ENCODE measurements around the gene UCKL1. TPM values are rescaled to one million over a fixed set of nuclear protein-coding genes. Genes with fewer than 3 reads are reported as not detected.
A peak's percentile ranks its signal among the peaks of the same experiment; 100 is the strongest.

Gene UCKL1
- total RNA-seq, 1 experiment from 2014 or later, result 55.1 TPM

DNA sequence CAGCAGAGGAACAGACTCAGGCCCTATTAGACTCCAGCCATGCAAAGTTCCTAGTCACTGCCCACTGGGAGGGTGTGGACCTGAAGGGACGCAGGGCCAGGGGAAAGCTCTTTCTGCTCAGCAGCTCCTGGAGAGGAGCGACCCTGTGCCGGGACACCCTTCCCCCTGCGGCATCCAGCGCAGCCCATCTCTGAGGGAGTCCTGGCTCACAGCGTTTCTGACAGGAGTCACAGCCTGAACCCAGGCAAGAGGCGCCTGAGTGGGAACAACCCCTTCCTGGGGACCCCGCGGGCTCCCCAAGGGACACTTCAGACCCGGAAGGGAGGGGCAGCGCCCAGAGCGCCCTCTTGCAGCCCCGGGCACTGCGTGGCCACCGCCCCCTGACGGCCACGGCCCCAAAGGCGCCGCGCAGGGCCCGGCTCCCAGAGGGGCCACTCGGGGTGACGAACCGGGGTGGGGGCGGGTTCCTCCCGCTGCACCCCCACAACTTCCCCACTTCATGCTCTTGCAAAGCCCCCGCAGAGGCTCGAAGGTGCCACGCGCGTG is 862 bp downstream of the UCKL1 start:
- peak overlapping the region; percentile 91 for H2AFZ ChIP-seq
- CTCF ChIA-PET, result interaction anchor here (0.6 to 0.7 kb wide), 2 partner anchors 90 to 1598 kb away, joined by 3 to 9 read pairs; no protein-coding TSS in a partner anchor

GRCh38 chr20:63953764-63954429 is 2.3 kb downstream of the UCKL1 start:
- Histone ChIP-seq H3K4me1 (replicated peaks; ENCODE audit: insufficient read depth) (peaks cover 26% of the 10 kb centered on the region; the same call in 1 of the 2 replicates), H2AFZ (no peak overlapping the region), H3K9me3 (ENCODE audit: insufficient read depth, low read depth) (no peaks in the 10 kb centered on the region), H4K20me1 (ENCODE audit: insufficient read depth) (peaks cover 61% of the 10 kb centered on the region), H3K27me3 (ENCODE audit: insufficient read depth, low read depth) (no peaks in the 10 kb centered on the region), H3K4me2 (peak overlapping the region; percentile 88), H3K27ac (no peak overlapping the region), H3K4me3 (no peak overlapping the region), H3F3A (ENCODE audit: insufficient read depth, low read depth) (peaks cover 36% of the 10 kb centered on the region), H3K36me3 (ENCODE audit: low read depth) (no peaks in the 10 kb centered on the region), H3K79me2 (ENCODE audit: low read depth) (peaks cover 73% of the 10 kb centered on the region), H3K9me2 (ENCODE audit: insufficient read depth) (no peaks in the 10 kb centered on the region)
- ChIA-PET POLR2A (ENCODE audit: unreplicated experiment) (interaction anchor here (0.6 kb wide), 1 partner anchor 400 kb away, joined by 3 read pairs; the partner anchor contains the start of gene FNDC11), CTCF (no interaction called here)
- intact Hi-C loops (cut with micrococcal nuclease; ENCODE audit: unreplicated experiment), result no loop called here
- no peak for DNase-seq
- no TSS peak for BruUV-seq (replicated peaks)
- TF ChIP-seq EZH2 (IDR thresholded peaks at IDR 0.05; ENCODE audit: low read depth) (no peak), CTCF (conservative IDR thresholded peaks at IDR 0.05) (no peak)

More for the DNA sequence above, 862 bp downstream of the UCKL1 start:
- Histone ChIP-seq H3K9me2 (ENCODE audit: insufficient read depth) (no peaks in the 10 kb centered on the region), H3K4me2 (peak overlapping the region; percentile 88), H3K4me3 (peak overlapping the region; percentile 74), H3K27me3 (ENCODE audit: insufficient read depth, low read depth) (no peaks in the 10 kb centered on the region), H3K27ac (no peak overlapping the region), H3F3A (ENCODE audit: insufficient read depth, low read depth) (peaks cover 24% of the 10 kb centered on the region), H3K4me1 (replicated peaks; ENCODE audit: insufficient read depth) (peaks cover 26% of the 10 kb centered on the region; the same call in 1 of the 2 replicates), H4K20me1 (ENCODE audit: insufficient read depth) (peaks cover 47% of the 10 kb centered on the region), H3K36me3 (ENCODE audit: low read depth) (no peaks in the 10 kb centered on the region), H3K79me2 (ENCODE audit: low read depth) (peaks cover 58% of the 10 kb centered on the region), H3K9me3 (ENCODE audit: insufficient read depth, low read depth) (no peaks in the 10 kb centered on the region)
- POLR2A ChIA-PET (ENCODE audit: unreplicated experiment), result interaction anchor here (0.6 kb wide), 1 partner anchor 374 kb away, joined by 4 read pairs; no protein-coding TSS in a partner anchor
- no TSS peak for BruUV-seq (replicated peaks)
- intact Hi-C loops (cut with micrococcal nuclease; ENCODE audit: unreplicated experiment), result loop anchor here (5.0 kb wide), 2 partner anchors 58 to 167 kb away; partner anchors contain the start of gene DNAJC5
- peak; percentile 45 to 59 for DNase-seq
- TF ChIP-seq CTCF (conservative IDR thresholded peaks at IDR 0.05) (peak; percentile 57), EZH2 (IDR thresholded peaks at IDR 0.05; ENCODE audit: low read depth) (no peak)

DNA sequence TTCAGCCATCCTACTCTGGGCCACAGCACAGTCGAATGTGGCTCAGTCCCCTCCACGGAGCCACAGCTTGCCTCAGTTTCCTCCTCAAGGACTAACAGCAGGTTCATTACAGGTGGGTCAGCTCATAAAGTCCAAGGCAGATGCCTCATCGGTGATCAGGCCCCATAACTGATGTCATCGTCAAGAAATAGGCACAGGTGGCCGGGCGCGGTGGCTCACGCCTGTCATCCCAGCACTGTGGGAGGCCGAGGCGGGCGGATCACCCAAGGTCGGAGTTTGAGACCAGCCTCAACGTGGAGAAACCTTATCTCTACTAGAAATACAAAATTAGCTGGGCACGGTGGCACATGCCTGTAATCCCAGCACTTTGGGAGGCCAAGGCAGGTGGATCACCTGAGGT is 3.4 kb downstream of the UCKL1 start:
- intact Hi-C loops (cut with micrococcal nuclease; ENCODE audit: unreplicated experiment), result no loop called here

More for the DNA sequence above, 3.4 kb downstream of the UCKL1 start:
- Histone ChIP-seq H3K4me2 (no peak overlapping the region), H3F3A (ENCODE audit: insufficient read depth, low read depth) (peaks cover 33% of the 10 kb centered on the region), H3K79me2 (ENCODE audit: low read depth) (peaks cover 82% of the 10 kb centered on the region), H3K36me3 (ENCODE audit: low read depth) (no peaks in the 10 kb centered on the region; the same call in 1 of the 2 replicates), H2AFZ (no peak overlapping the region), H3K9me3 (ENCODE audit: insufficient read depth, low read depth) (no peaks in the 10 kb centered on the region), H3K9me2 (ENCODE audit: insufficient read depth) (no peaks in the 10 kb centered on the region), H3K4me3 (no peak overlapping the region), H4K20me1 (ENCODE audit: insufficient read depth) (peaks cover 71% of the 10 kb centered on the region), H3K27me3 (ENCODE audit: insufficient read depth, low read depth) (no peaks in the 10 kb centered on the region), H3K27ac (no peak overlapping the region), H3K4me1 (replicated peaks; ENCODE audit: insufficient read depth) (peaks cover 19% of the 10 kb centered on the region; the same call in 1 of the 2 replicates)
- no TSS peak for BruUV-seq (replicated peaks)
- no peak for DNase-seq
- ChIA-PET CTCF (no interaction called here), POLR2A (ENCODE audit: unreplicated experiment) (no interaction called here)
- no peak for TF ChIP-seq CTCF (conservative IDR thresholded peaks at IDR 0.05)
- no peak for TF ChIP-seq EZH2 (IDR thresholded peaks at IDR 0.05; ENCODE audit: low read depth)

Measured in PC-9 (cell line).